Breast epithelium (tissue), 4 donors: ENCODE results near the gene MAST1. TPM values are rescaled to one million over a fixed set of nuclear protein-coding genes. Genes with fewer than 3 reads are reported as not detected.
A peak's percentile ranks its signal among the peaks of the same experiment; 100 is the strongest.
"Not testable (repeated sequence)": the region's sequence is repeated elsewhere in the genome, so short reads cannot be mapped to it uniquely, and the experiment has no call there.

Source experiments
- DNase-seq, 2 donors: peaks; one replicate each; pipeline ENCODE4 v3.0.0-alpha.2; 2019; ENCODE audit warnings: low spot score in 2 of 2
- H3K27ac ChIP-seq, 2 donors: fragments of 200-600 bp; sonication (generic) in 1 of 2; one replicate each; pipeline ENCODE4 v1.5.1; 2016 to 2019; ENCODE audit warnings: mild to moderate bottlenecking in 1 of 2
- H3K27me3 ChIP-seq, 2 donors: fragments of 200-600 bp; sonication (generic) in 1 of 2; one replicate each; pipeline versions ENCODE4 v1.5.1 to v1.6.0; 2017 to 2019; ENCODE audit warnings: control low read depth in 1 of 2, mild to moderate bottlenecking in 1 of 2
- H3K36me3 ChIP-seq: fragments of 200-600 bp; one replicate; pipeline ENCODE4 v1.5.1; 2019
- H3K4me1 ChIP-seq, 2 donors: fragments of 200-600 bp; sonication (generic); one replicate each; pipeline ENCODE4 v1.5.1; 2016 to 2019; ENCODE audit warnings: control low read depth in 1 of 2
- H3K4me3 ChIP-seq, 3 donors: fragments of 200-600 bp; sonication (generic); 1 replicate in 2 of 3; 2 replicates in 1 of 3; pipeline ENCODE4 v1.5.1; 2016 to 2019; ENCODE audit warnings: mild to moderate bottlenecking in 3 of 3, moderate library complexity in 2 of 3
- H3K9me3 ChIP-seq, 2 donors: fragments of 200-600 bp; sonication (generic) in 1 of 2; one replicate each; pipeline ENCODE4 v1.5.1; 2016 to 2019; ENCODE audit warnings: control low read depth in 1 of 2
- POLR2A ChIP-seq: fragments of 450-650 bp; IDR thresholded peaks from one replicate; pipeline ENCODE4 v1.6.1; 2016; ENCODE audit warnings: antibody characterized with exemption, mild to moderate bottlenecking, moderate library complexity
- POLR2AphosphoS5 ChIP-seq, 3 donors: sonication (generic); formaldehyde crosslinking; IDR thresholded peaks; one replicate each; pipeline ENCODE4 v1.6.1; 2017; ENCODE audit warnings: antibody characterized with exemption in 3 of 3
- intact Hi-C: fragments of 100-400 bp; cut with DNase I; formaldehyde crosslinking; loops from one replicate; pipeline ENCODE4 v1.15.1; 2023; ENCODE audit warnings: low total_unique reads
- total RNA-seq, 3 donors: library from RNA; depleted of rRNA; stranded (reverse); fragments of >200 nt; gene quantifications; one replicate each; pipeline ENCODE4 v1.1.0, GENCODE V29; 2016
- TF ChIP-seq, protein P1 (sequence below), 3 donors: fragments of 450-650 bp; IDR thresholded peaks; one replicate each; pipeline ENCODE4 v1.5.1; 2016 to 2017; ENCODE audit warnings: antibody characterized with exemption in 3 of 3, mild to moderate bottlenecking in 3 of 3, moderate library complexity in 3 of 3

The MAST1 gene
- total RNA-seq, 3 donors from 2014 or later: 0.88 TPM; not detected in 2

- Histone ChIP-seq H3K27ac (peak overlapping the region; percentile 74 to 87), H3K9me3 (no peaks in the 10 kb centered on the region), H3K36me3 (no peaks in the 10 kb centered on the region), H3K4me1 (peaks cover 0 to 12% of the 10 kb centered on the region in 2 donors), H3K4me3 (peak overlapping the region; percentile 77 to 96 (median 89)), H3K27me3 (no peaks in the 10 kb centered on the region)
- intact Hi-C loops: no loop called here
- no peak for DNase-seq
- TF ChIP-seq, protein P1, sequence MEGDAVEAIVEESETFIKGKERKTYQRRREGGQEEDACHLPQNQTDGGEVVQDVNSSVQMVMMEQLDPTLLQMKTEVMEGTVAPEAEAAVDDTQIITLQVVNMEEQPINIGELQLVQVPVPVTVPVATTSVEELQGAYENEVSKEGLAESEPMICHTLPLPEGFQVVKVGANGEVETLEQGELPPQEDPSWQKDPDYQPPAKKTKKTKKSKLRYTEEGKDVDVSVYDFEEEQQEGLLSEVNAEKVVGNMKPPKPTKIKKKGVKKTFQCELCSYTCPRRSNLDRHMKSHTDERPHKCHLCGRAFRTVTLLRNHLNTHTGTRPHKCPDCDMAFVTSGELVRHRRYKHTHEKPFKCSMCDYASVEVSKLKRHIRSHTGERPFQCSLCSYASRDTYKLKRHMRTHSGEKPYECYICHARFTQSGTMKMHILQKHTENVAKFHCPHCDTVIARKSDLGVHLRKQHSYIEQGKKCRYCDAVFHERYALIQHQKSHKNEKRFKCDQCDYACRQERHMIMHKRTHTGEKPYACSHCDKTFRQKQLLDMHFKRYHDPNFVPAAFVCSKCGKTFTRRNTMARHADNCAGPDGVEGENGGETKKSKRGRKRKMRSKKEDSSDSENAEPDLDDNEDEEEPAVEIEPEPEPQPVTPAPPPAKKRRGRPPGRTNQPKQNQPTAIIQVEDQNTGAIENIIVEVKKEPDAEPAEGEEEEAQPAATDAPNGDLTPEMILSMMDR (IDR thresholded peaks at IDR 0.05): no peak
- TF ChIP-seq POLR2AphosphoS5 (IDR thresholded peaks at IDR 0.05): no peak
- no peak for TF ChIP-seq POLR2A
These were observed 35.8 kb upstream of the MAST1 start for GRCh38 chr19:12802267-12803106.

GRCh38 chr19:12804051-12804450 is 34.3 kb upstream of the MAST1 start:
- H3K4me3 ChIP-seq: no peak overlapping the region
- TF ChIP-seq POLR2AphosphoS5 (IDR thresholded peaks at IDR 0.05): no peak
- no peak for TF ChIP-seq POLR2A
- TF ChIP-seq, protein P1 (IDR thresholded peaks at IDR 0.05): no peak
- H3K36me3 ChIP-seq: no peaks in the 10 kb centered on the region
- H3K4me1 ChIP-seq: peaks cover 0 to 12% of the 10 kb centered on the region in 2 donors
- no peaks in the 10 kb centered on the region for H3K27me3 ChIP-seq
- no peaks in the 10 kb centered on the region for H3K9me3 ChIP-seq
- DNase-seq: no peak
- intact Hi-C loops: no loop called here
- H3K27ac ChIP-seq: no peak overlapping the region

- no peaks in the 10 kb centered on the region for H3K9me3 ChIP-seq
- TF ChIP-seq POLR2A (no peak), POLR2AphosphoS5 (IDR thresholded peaks at IDR 0.05) (peak; percentile 39 to 51 (median 41))
- peaks cover 0 to 5% of the 10 kb centered on the region in 2 donors for H3K4me1 ChIP-seq
- H3K36me3 ChIP-seq: no peaks in the 10 kb centered on the region
- intact Hi-C loops: loop anchor here (5.0 kb wide), 1 partner anchor 39 kb away; no protein-coding TSS in a partner anchor
- H3K4me3 ChIP-seq: peak within 1 kb of the TSS; percentile 53 to 83 (median 71)
- H3K27me3 ChIP-seq: no peaks in the 10 kb centered on the region
- peak within 1 kb of the TSS; percentile 59 to 68 for H3K27ac ChIP-seq
- peak; percentile 74 to 86 for DNase-seq
These were observed 31.9 kb upstream of the MAST1 start, which contains the start of gene RNASEH2A for GRCh38 chr19:12806242-12807081. Gene RNASEH2A, plus strand, starts transcription at chr19:12806584. Its CDS starts 90 bp downstream, at chr19:12806674.

DNA sequence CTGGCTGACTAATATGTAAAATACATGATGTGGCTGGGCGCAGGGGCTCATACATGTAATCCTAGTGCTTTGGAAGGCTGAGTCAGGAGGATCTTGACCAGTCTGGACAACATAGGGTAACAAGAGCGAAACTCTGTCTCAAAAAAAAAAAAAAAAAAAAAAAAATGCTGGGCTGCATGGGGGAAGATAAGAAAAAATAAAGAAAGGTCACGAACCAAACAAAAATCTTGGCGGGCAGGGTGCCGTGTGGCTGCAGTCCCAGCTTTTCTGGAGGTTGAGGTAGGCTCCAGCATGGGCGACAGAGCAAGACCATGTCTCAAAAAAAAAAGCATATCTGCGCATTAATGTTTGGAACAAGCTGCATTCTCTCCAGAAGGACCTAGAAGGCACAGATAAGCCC is 23.2 kb upstream of the MAST1 start:
- DNase-seq: no peak
- H3K27ac ChIP-seq: no peak overlapping the region
- no peaks in the 10 kb centered on the region for H3K4me1 ChIP-seq
- TF ChIP-seq, protein P1 (IDR thresholded peaks at IDR 0.05): no peak
- no peak for TF ChIP-seq POLR2A
- no peak for TF ChIP-seq POLR2AphosphoS5 (IDR thresholded peaks at IDR 0.05)
- H3K36me3 ChIP-seq: no peaks in the 10 kb centered on the region
- no peak overlapping the region for H3K4me3 ChIP-seq
- H3K9me3 ChIP-seq: no peaks in the 10 kb centered on the region
- intact Hi-C loops: no loop called here
- H3K27me3 ChIP-seq: no peaks in the 10 kb centered on the region

DNA sequence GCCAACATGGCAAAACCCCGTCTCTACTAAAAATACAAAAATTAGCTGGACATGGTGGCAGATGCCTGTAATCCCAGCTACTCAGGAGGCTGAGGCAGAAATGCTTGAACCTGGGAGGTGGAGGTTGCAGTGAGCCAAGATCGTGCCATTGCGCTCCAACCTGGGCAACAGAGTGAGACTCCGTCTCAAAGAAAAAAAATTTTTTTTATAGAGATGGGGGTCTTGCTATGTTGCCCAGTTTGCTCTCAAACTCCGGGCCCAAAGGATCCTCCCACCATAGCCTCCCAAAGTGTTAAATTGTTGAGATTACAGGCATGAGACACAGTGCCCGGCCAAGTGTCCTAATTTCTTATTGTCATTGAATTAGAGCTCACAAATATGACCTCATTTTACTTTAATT is 21.1 kb upstream of the MAST1 start:
- H3K4me3 ChIP-seq, H3K27me3 ChIP-seq, H3K9me3 ChIP-seq, H3K36me3 ChIP-seq, H3K4me1 ChIP-seq, H3K27ac ChIP-seq, DNase-seq, intact Hi-C loops: not testable (repeated sequence)

DNA sequence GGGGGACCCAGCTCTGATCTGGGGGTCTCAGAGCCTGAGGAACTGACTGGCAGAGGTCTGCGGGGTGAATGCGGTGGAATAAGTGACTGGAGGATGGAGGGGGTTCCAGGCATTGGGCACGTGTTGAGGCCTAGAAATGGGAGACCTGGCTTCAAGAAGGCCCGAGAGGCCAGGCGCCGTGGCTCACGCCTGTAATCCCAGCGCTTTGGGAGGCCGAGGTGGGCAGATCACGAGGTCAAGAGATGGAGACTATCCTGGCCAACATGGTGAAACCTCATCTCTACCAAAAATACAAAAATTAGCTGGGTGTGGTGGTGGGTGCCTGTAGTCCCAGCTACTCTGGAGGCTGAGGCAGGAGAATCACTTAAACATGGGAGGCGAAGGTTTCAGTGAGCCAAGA is 20.5 kb upstream of the MAST1 start:
- H3K27me3 ChIP-seq, intact Hi-C loops, DNase-seq, H3K4me1 ChIP-seq, H3K4me3 ChIP-seq, H3K36me3 ChIP-seq, H3K27ac ChIP-seq, H3K9me3 ChIP-seq: not testable (repeated sequence)
